Fibroblast of upper back skin (primary cell): Measurements from ENCODE around the gene C9orf152.

Source experiments
- DNase-seq: peaks from one replicate; pipeline ENCODE4 v3.0.0-alpha.2; 2013

Gene C9orf152

GRCh38 chr9:110179734-110180133 lies 28.2 kb downstream of the C9orf152 start:
- DNase-seq, result peak; percentile 90

- no peak for DNase-seq
Observed at GRCh38 chr9:110178281-110178680, 29.7 kb downstream of the C9orf152 start.

- no peak for DNase-seq
Observed at GRCh38 chr9:110175275-110175968, 32.5 kb downstream of the C9orf152 start.

- DNase-seq, result no peak
Observed at GRCh38 chr9:110173322-110173642, 34.7 kb downstream of the C9orf152 start.

- no peak for DNase-seq
Observed at GRCh38 chr9:110170357-110171257, 37.4 kb downstream of the C9orf152 start.

GRCh38 chr9:110168486-110168885 lies 39.5 kb downstream of the C9orf152 start:
- DNase-seq, result no peak

- no peak for DNase-seq
Observed at GRCh38 chr9:110161940-110162339, 46.0 kb downstream of the C9orf152 start.

GRCh38 chr9:110160685-110161084 lies 47.3 kb downstream of the C9orf152 start:
- DNase-seq, result no peak

- no peak for DNase-seq
Observed at GRCh38 chr9:110160123-110160522, 47.8 kb downstream of the C9orf152 start.

- no peak for DNase-seq
Observed at GRCh38 chr9:110157823-110158664, 49.9 kb downstream of the C9orf152 start.

GRCh38 chr9:110156902-110157301 lies 51.1 kb downstream of the C9orf152 start:
- DNase-seq, result peak; percentile 86

- no peak for DNase-seq
Observed at GRCh38 chr9:110156416-110156815, 51.5 kb downstream of the C9orf152 start.

- DNase-seq, result no peak
Observed at GRCh38 chr9:110155751-110156150, 52.2 kb downstream of the C9orf152 start.

GRCh38 chr9:110153431-110153830 lies 54.5 kb downstream of the C9orf152 start:
- no peak for DNase-seq

GRCh38 chr9:110152704-110153374 lies 55.1 kb downstream of the C9orf152 start:
- peak; percentile 70 for DNase-seq
